Body of pancreas (tissue), 4 donors: ENCODE data around the gene MBD6.

ENCODE experiments used
- CTCF ChIP-seq, 7 experiments: fragments of 450-650 bp in 4 of 7; fragments of 200-600 bp in 3 of 7; sonication (generic) in 3 of 7; IDR thresholded peaks; one replicate each; pipeline ENCODE4 v1.5.1; 2016 to 2019; ENCODE audit warnings: antibody characterized with exemption in 7 of 7
- POLR2A ChIP-seq, 3 donors: fragments of 450-650 bp; IDR thresholded peaks; one replicate each; pipeline ENCODE4 v1.6.1; 2016; ENCODE audit warnings: antibody characterized with exemption in 3 of 3, mild to moderate bottlenecking in 2 of 3

GRCh38 chr12:57474862-57475261, 47.8 kb upstream of the MBD6 start:
- TF ChIP-seq CTCF (IDR thresholded peaks at IDR 0.05) (no peak), POLR2A (IDR thresholded peaks at IDR 0.05) (no peak)
